Measurements from ENCODE around the gene ZNF652.
"Not testable (repeated sequence)": the region's sequence is repeated elsewhere in the genome, so short reads cannot be mapped to it uniquely, and the experiment has no call there.

ZNF652 gene

GRCh38 chr17:49280061-49280460, 82.0 kb downstream of the ZNF652 start:
- no peaks in the 10 kb centered on the region for H3K36me3 ChIP-seq (ENCODE audit: control insufficient read depth in 2 of 2, insufficient read depth in 2 of 2, low read length in 2 of 2)
- no peaks in the 10 kb centered on the region for H3K4me1 ChIP-seq (ENCODE audit: control insufficient read depth in 2 of 2, insufficient read depth in 2 of 2, low read length in 2 of 2)
- no peak overlapping the region for H3K9ac ChIP-seq (ENCODE audit: low read depth in 1 of 2, low read length in 2 of 2)
- no peaks in the 10 kb centered on the region for H3K9me3 ChIP-seq (ENCODE audit: control insufficient read depth in 2 of 2, low read length in 2 of 2)
- H3K4me3 ChIP-seq (ENCODE audit: low read length in 2 of 2), result no peak overlapping the region
- H3K27ac ChIP-seq (ENCODE audit: low read depth in 2 of 2, low read length in 2 of 2), result no peak overlapping the region
- H3K27me3 ChIP-seq (ENCODE audit: control insufficient read depth in 2 of 2, insufficient read depth in 2 of 2, low read length in 2 of 2), result no peaks in the 10 kb centered on the region

DNA sequence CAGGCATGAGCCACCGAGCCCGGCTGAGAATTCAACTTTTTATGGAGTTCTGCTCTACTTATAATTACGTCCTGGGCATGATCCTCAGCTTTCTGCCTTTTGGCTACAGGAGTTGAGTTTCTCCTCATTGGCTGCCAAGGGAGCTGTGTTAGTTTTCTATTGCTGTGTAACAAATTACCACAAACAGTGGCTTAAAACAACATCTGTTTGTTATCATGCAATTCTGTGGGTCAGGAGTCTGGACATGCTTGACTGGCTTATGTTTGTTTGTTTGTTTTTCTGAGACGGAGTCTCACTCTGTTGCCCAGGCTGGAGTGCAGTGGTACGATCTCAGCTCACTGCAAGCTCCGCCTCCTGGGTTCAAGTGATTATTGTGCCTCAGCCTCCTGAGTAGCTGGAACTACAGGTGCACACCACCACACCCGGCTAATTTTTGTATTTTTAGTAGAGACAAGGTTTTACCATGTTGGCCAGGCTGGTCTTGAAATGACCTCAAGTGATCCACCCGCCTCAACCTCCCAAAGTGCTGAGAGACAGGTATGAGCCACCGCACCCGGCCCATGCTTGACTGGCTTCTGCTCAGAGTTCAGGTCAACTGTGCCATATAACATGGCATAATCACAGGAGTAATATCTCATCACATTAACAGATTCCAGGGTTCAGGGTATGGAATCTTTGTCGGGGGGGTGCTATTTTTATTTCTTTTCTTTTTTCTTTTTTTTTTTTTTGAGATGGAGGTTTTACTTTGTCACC, 82.6 kb downstream of the ZNF652 start:
- H3K4me3 ChIP-seq (ENCODE audit: low read length in 2 of 2); H3K27me3 ChIP-seq (ENCODE audit: control insufficient read depth in 2 of 2, insufficient read depth in 2 of 2, low read length in 2 of 2); H3K9ac ChIP-seq (ENCODE audit: low read depth in 1 of 2, low read length in 2 of 2); H3K36me3 ChIP-seq (ENCODE audit: control insufficient read depth in 2 of 2, insufficient read depth in 2 of 2, low read length in 2 of 2); H3K27ac ChIP-seq (ENCODE audit: low read depth in 2 of 2, low read length in 2 of 2); H3K4me1 ChIP-seq (ENCODE audit: control insufficient read depth in 2 of 2, insufficient read depth in 2 of 2, low read length in 2 of 2); H3K9me3 ChIP-seq (ENCODE audit: control insufficient read depth in 2 of 2, low read length in 2 of 2): not testable (repeated sequence)

DNA sequence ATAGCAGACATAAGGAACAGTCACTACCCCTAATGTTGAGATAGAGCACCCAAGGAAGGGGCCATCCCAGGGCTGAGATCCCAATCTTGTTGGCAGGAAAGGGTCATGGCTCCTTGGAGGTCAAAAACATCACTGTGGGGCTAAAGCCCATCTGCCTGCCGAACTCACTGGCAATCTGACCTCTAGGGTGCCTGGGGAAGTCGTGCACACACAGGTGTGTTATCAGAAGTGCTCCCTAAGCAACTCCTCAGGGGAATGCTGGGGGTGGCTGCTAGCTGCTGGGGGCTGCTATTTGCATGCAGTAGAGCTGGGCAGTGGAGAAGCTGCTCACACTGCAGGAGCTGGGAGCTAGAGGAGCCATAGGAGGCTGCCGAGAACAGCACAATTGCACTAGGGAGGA, 84.0 kb downstream of the ZNF652 start:
- no peaks in the 10 kb centered on the region for H3K4me1 ChIP-seq (ENCODE audit: control insufficient read depth in 2 of 2, insufficient read depth in 2 of 2, low read length in 2 of 2)
- H3K9me3 ChIP-seq (ENCODE audit: control insufficient read depth in 2 of 2, low read length in 2 of 2), result no peaks in the 10 kb centered on the region
- H3K27me3 ChIP-seq (ENCODE audit: control insufficient read depth in 2 of 2, insufficient read depth in 2 of 2, low read length in 2 of 2), result no peaks in the 10 kb centered on the region
- H3K9ac ChIP-seq (ENCODE audit: low read depth in 1 of 2, low read length in 2 of 2), result no peak overlapping the region
- no peaks in the 10 kb centered on the region for H3K36me3 ChIP-seq (ENCODE audit: control insufficient read depth in 2 of 2, insufficient read depth in 2 of 2, low read length in 2 of 2)
- H3K4me3 ChIP-seq (ENCODE audit: low read length in 2 of 2), result no peak overlapping the region
- no peak overlapping the region for H3K27ac ChIP-seq (ENCODE audit: low read depth in 2 of 2, low read length in 2 of 2)

DNA sequence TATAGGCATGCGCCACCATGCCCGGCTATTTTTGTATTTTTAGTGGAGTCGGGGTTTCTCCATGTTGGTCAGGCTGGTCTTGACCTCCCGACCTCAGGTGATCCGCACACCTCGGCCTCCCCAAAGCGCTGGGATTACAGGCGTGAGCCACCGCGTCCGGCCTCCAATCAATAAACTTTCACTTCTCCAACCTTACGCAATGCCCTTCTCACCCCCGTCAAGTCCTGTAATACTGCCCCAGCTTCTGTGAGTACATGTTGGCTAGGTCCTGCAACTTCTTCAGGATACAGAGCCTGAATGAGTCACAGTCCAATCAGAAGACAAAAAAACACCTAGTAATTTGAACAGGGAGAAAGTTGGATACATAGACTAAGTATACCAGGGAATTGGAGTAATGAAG, 84.4 kb downstream of the ZNF652 start:
- Histone ChIP-seq H3K9ac (ENCODE audit: low read depth in 1 of 2, low read length in 2 of 2) (no peak overlapping the region), H3K27me3 (ENCODE audit: control insufficient read depth in 2 of 2, insufficient read depth in 2 of 2, low read length in 2 of 2) (no peaks in the 10 kb centered on the region), H3K4me3 (ENCODE audit: low read length in 2 of 2) (no peak overlapping the region), H3K27ac (ENCODE audit: low read depth in 2 of 2, low read length in 2 of 2) (no peak overlapping the region), H3K9me3 (ENCODE audit: control insufficient read depth in 2 of 2, low read length in 2 of 2) (no peaks in the 10 kb centered on the region), H3K36me3 (ENCODE audit: control insufficient read depth in 2 of 2, insufficient read depth in 2 of 2, low read length in 2 of 2) (no peaks in the 10 kb centered on the region), H3K4me1 (ENCODE audit: control insufficient read depth in 2 of 2, insufficient read depth in 2 of 2, low read length in 2 of 2) (no peaks in the 10 kb centered on the region)

DNA sequence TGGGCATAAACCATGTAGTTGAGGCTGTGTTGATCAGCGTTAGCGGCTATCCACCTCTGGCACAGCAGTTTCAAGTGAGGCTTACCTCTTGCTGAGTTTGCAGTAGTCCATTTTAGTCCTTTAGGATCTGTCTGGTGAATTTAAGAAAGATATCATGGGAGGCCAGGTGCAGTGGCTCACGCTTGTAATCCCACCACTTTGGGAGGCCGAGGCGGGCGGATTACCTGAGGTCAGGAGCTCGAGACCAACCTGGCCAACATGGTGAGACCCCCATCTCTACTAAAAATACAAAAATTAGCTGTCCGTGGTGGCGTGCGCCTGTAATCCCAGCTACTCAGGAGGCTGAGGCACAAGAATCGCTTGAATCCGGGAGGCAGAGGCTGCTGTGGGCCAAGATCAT, 86.1 kb downstream of the ZNF652 start:
- H3K27me3 ChIP-seq (ENCODE audit: control insufficient read depth in 2 of 2, insufficient read depth in 2 of 2, low read length in 2 of 2); H3K36me3 ChIP-seq (ENCODE audit: control insufficient read depth in 2 of 2, insufficient read depth in 2 of 2, low read length in 2 of 2); H3K27ac ChIP-seq (ENCODE audit: low read depth in 2 of 2, low read length in 2 of 2); H3K4me3 ChIP-seq (ENCODE audit: low read length in 2 of 2); H3K4me1 ChIP-seq (ENCODE audit: control insufficient read depth in 2 of 2, insufficient read depth in 2 of 2, low read length in 2 of 2); H3K9ac ChIP-seq (ENCODE audit: low read depth in 1 of 2, low read length in 2 of 2); H3K9me3 ChIP-seq (ENCODE audit: control insufficient read depth in 2 of 2, low read length in 2 of 2): not testable (repeated sequence)

- H3K4me3 ChIP-seq (ENCODE audit: low read length in 2 of 2), result no peak overlapping the region
- no peak overlapping the region for H3K9ac ChIP-seq (ENCODE audit: low read depth in 1 of 2, low read length in 2 of 2)
- no peaks in the 10 kb centered on the region for H3K4me1 ChIP-seq (ENCODE audit: control insufficient read depth in 2 of 2, insufficient read depth in 2 of 2, low read length in 2 of 2)
- no peak overlapping the region for H3K27ac ChIP-seq (ENCODE audit: low read depth in 2 of 2, low read length in 2 of 2)
- no peaks in the 10 kb centered on the region for H3K36me3 ChIP-seq (ENCODE audit: control insufficient read depth in 2 of 2, insufficient read depth in 2 of 2, low read length in 2 of 2)
- no peaks in the 10 kb centered on the region for H3K9me3 ChIP-seq (ENCODE audit: control insufficient read depth in 2 of 2, low read length in 2 of 2)
- H3K27me3 ChIP-seq (ENCODE audit: control insufficient read depth in 2 of 2, insufficient read depth in 2 of 2, low read length in 2 of 2), result no peaks in the 10 kb centered on the region
Observed at GRCh38 chr17:49269356-49269755, 92.7 kb downstream of the ZNF652 start.

DNA sequence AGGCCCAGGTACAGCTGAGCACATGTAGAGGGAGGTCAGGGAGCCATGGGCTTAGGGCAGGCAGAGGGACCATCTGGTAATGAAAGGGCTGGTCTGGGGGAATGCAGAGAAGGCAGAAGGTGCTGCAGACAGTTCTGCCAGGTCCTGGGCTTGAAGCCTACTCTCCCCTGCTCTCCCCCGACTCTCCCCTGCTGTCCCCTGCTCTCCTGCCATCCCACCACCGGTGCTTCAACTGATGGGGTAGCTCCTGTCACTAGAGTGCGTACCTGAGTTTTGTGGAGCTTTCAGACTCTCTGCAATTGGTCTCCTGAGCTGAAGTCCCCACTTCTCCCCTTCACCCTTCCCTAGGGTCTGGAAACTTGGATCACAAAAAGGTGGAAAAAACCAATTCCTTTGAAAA, 94.1 kb downstream of the ZNF652 start:
- H3K36me3 ChIP-seq (ENCODE audit: control insufficient read depth in 2 of 2, insufficient read depth in 2 of 2, low read length in 2 of 2), result no peaks in the 10 kb centered on the region
- no peak overlapping the region for H3K9ac ChIP-seq (ENCODE audit: low read depth in 1 of 2, low read length in 2 of 2)
- no peak overlapping the region for H3K4me3 ChIP-seq (ENCODE audit: low read length in 2 of 2)
- no peaks in the 10 kb centered on the region for H3K9me3 ChIP-seq (ENCODE audit: control insufficient read depth in 2 of 2, low read length in 2 of 2)
- H3K4me1 ChIP-seq (ENCODE audit: control insufficient read depth in 2 of 2, insufficient read depth in 2 of 2, low read length in 2 of 2), result no peaks in the 10 kb centered on the region
- H3K27ac ChIP-seq (ENCODE audit: low read depth in 2 of 2, low read length in 2 of 2), result no peak overlapping the region
- no peaks in the 10 kb centered on the region for H3K27me3 ChIP-seq (ENCODE audit: control insufficient read depth in 2 of 2, insufficient read depth in 2 of 2, low read length in 2 of 2)

DNA sequence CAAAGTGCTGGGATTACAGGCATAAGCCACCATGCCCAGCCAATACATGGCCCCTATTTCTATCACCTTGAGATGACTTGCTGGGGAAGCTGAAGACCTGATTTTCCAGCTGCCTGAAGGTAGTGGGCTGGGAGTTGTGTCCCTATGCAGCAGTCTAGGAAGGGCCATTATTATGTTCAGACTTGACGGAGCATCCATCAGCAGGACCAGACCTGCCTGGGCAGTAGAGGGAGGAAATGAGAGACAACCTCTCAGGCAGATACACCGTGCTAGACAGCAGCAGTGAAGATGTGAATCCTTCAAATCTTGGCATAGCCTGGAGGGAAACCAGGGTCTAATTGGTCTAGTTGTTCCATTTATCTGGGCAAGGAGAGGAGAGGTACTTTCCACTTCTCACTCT, 95.8 kb downstream of the ZNF652 start:
- no peaks in the 10 kb centered on the region for H3K9me3 ChIP-seq (ENCODE audit: control insufficient read depth in 2 of 2, low read length in 2 of 2)
- H3K4me1 ChIP-seq (ENCODE audit: control insufficient read depth in 2 of 2, insufficient read depth in 2 of 2, low read length in 2 of 2), result no peaks in the 10 kb centered on the region
- no peak overlapping the region for H3K9ac ChIP-seq (ENCODE audit: low read depth in 1 of 2, low read length in 2 of 2)
- no peak overlapping the region for H3K27ac ChIP-seq (ENCODE audit: low read depth in 2 of 2, low read length in 2 of 2)
- no peaks in the 10 kb centered on the region for H3K27me3 ChIP-seq (ENCODE audit: control insufficient read depth in 2 of 2, insufficient read depth in 2 of 2, low read length in 2 of 2)
- no peaks in the 10 kb centered on the region for H3K36me3 ChIP-seq (ENCODE audit: control insufficient read depth in 2 of 2, insufficient read depth in 2 of 2, low read length in 2 of 2)
- no peak overlapping the region for H3K4me3 ChIP-seq (ENCODE audit: low read length in 2 of 2)

- not testable (repeated sequence) for H3K4me3 ChIP-seq (ENCODE audit: low read length in 2 of 2); H3K4me1 ChIP-seq (ENCODE audit: control insufficient read depth in 2 of 2, insufficient read depth in 2 of 2, low read length in 2 of 2); H3K9ac ChIP-seq (ENCODE audit: low read depth in 1 of 2, low read length in 2 of 2); H3K27me3 ChIP-seq (ENCODE audit: control insufficient read depth in 2 of 2, insufficient read depth in 2 of 2, low read length in 2 of 2); H3K9me3 ChIP-seq (ENCODE audit: control insufficient read depth in 2 of 2, low read length in 2 of 2); H3K27ac ChIP-seq (ENCODE audit: low read depth in 2 of 2, low read length in 2 of 2); H3K36me3 ChIP-seq (ENCODE audit: control insufficient read depth in 2 of 2, insufficient read depth in 2 of 2, low read length in 2 of 2)
Observed at GRCh38 chr17:49261540-49261939, 100.5 kb downstream of the ZNF652 start.

DNA sequence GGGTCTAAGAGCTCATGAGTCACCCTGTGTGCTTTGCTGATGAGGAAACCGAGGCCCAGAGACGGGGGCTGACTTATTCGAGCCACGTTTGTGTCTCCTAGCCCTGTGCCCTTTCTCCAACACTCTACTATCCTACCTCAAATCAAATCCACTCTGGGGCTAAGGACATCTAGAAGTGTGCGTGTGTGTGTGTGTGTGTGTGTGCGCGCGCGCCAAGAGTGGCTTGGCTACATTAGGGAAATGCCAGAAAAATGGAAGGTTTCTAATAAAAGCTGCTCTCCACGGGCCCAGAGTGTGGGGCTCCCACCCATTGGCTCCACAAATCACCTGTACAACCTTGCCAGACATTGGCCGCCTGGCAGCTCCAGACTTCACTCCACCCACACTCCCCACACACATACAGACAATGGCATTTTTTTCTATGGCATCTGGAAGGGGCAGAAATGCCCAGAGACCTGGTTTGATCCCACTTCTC, 101.2 kb downstream of the ZNF652 start:
- H3K4me3 ChIP-seq (ENCODE audit: low read length in 2 of 2), result peak overlapping the region; percentile 54 to 74
- peaks cover 0 to 2% of the 10 kb centered on the region in 2 donors for H3K27me3 ChIP-seq (ENCODE audit: control insufficient read depth in 2 of 2, insufficient read depth in 2 of 2, low read length in 2 of 2)
- no peak overlapping the region for H3K27ac ChIP-seq (ENCODE audit: low read depth in 2 of 2, low read length in 2 of 2)
- peaks cover 5 to 7% of the 10 kb centered on the region in 2 donors for H3K4me1 ChIP-seq (ENCODE audit: control insufficient read depth in 2 of 2, insufficient read depth in 2 of 2, low read length in 2 of 2)
- H3K36me3 ChIP-seq (ENCODE audit: control insufficient read depth in 2 of 2, insufficient read depth in 2 of 2, low read length in 2 of 2), result no peaks in the 10 kb centered on the region
- H3K9me3 ChIP-seq (ENCODE audit: control insufficient read depth in 2 of 2, low read length in 2 of 2), result no peaks in the 10 kb centered on the region
- H3K9ac ChIP-seq (ENCODE audit: low read depth in 1 of 2, low read length in 2 of 2), result peak overlapping the region; percentile 49 to 52
